HepG2 (cell line): Measurements from ENCODE around the gene ZAR1L. TPM values are rescaled to one million over a fixed set of nuclear protein-coding genes. Genes with fewer than 3 reads are reported as not detected.

Experiments
- CREM ChIP-seq, 2 experiments: sonication (generic) in 1 of 2; formaldehyde crosslinking in 1 of 2; IDR thresholded peaks; 2 replicates each; pipeline versions ENCODE4 v1.4.0 to v1.6.1; 2016 to 2020; ENCODE audit warnings: antibody characterized with exemption in 1 of 2, mild to moderate bottlenecking in 1 of 2, missing genetic modification reagents in 1 of 2
- ELF3 ChIP-seq: IDR thresholded peaks from 2 replicates; pipeline ENCODE4 v1.6.1; 2016; ENCODE audit warnings: missing genetic modification reagents, missing compliant biosample characterization
- FOXK1 ChIP-seq: sonication (generic); formaldehyde crosslinking; IDR thresholded peaks from 2 replicates; pipeline ENCODE4 v1.4.0; 2020; ENCODE audit warnings: low read depth, missing genetic modification reagents, borderline replicate concordance
- KDM3A ChIP-seq: IDR thresholded peaks from 2 replicates; pipeline ENCODE4 v1.6.1; 2018; ENCODE audit warnings: low read depth, missing compliant biosample characterization
- NFE2L1 ChIP-seq: sonication (generic); formaldehyde crosslinking; IDR thresholded peaks from 2 replicates; pipeline ENCODE4 v1.4.0; 2020; ENCODE audit warnings: missing genetic modification reagents, mild to moderate bottlenecking, borderline replicate concordance
- RARA ChIP-seq: IDR thresholded peaks from 2 replicates; pipeline ENCODE4 v1.6.1; 2016; ENCODE audit warnings: missing genetic modification reagents, missing compliant biosample characterization
- RCOR2 ChIP-seq: IDR thresholded peaks from 2 replicates; pipeline ENCODE4 v1.6.1; 2016; ENCODE audit warnings: missing biosample characterization, missing genetic modification reagents
- SOX13 ChIP-seq, 3 experiments: fragments of 450-650 bp in 1 of 3; sonication (generic) in 1 of 3; formaldehyde crosslinking in 1 of 3; IDR thresholded peaks in 2 of 3; conservative IDR thresholded peaks in 1 of 3; 2 replicates each; pipeline versions ENCODE4 v1.5.0 to v1.6.1; 2016 to 2020; ENCODE audit warnings: antibody characterized with exemption in 1 of 3, mild to moderate bottlenecking in 1 of 3, missing compliant biosample characterization in 1 of 3, missing genetic modification reagents in 1 of 3, moderate library complexity in 1 of 3
- SOX5 ChIP-seq: IDR thresholded peaks from 2 replicates; pipeline ENCODE4 v1.6.1; 2016; ENCODE audit warnings: borderline replicate concordance
- SOX6 ChIP-seq, 2 experiments: fragments of 450-650 bp in 1 of 2; sonication (generic) in 1 of 2; formaldehyde crosslinking in 1 of 2; IDR thresholded peaks; 2 replicates each; pipeline versions ENCODE4 v1.4.0 to v1.6.1; 2017 to 2020; ENCODE audit warnings: antibody characterized with exemption in 1 of 2, mild to moderate bottlenecking in 1 of 2, missing genetic modification reagents in 1 of 2
- TBL1XR1 ChIP-seq: fragments of 150-350 bp; IDR thresholded peaks from 2 replicates; pipeline ENCODE4 v1.6.1; 2014; ENCODE audit warnings: borderline replicate concordance, low read length; ENCODE audit not compliant: partially characterized antibody
- TBX2 ChIP-seq: sonication (generic); formaldehyde crosslinking; IDR thresholded peaks from 2 replicates; pipeline ENCODE4 v1.5.0; 2020; ENCODE audit warnings: missing genetic modification reagents, mild to moderate bottlenecking, borderline replicate concordance
- TBX3 ChIP-seq: fragments of 450-650 bp; IDR thresholded peaks from 2 replicates; pipeline ENCODE4 v1.6.1; 2017; ENCODE audit warnings: antibody characterized with exemption, mild to moderate bottlenecking, inconsistent platforms, borderline replicate concordance
- TCF7 ChIP-seq: sonication (generic); IDR thresholded peaks from 2 replicates; pipeline ENCODE4 v1.6.1; 2016; ENCODE audit warnings: antibody characterized with exemption, low read depth
- THYN1 ChIP-seq: sonication (generic); formaldehyde crosslinking; IDR thresholded peaks from 2 replicates; pipeline ENCODE4 v1.8.1; 2023; ENCODE audit warnings: low read depth, mild to moderate bottlenecking, moderate library complexity, missing genetic modification reagents, borderline replicate concordance
- ZNF616 ChIP-seq: sonication (generic); formaldehyde crosslinking; IDR thresholded peaks from 2 replicates; pipeline ENCODE4 v1.5.0; 2020; ENCODE audit warnings: low read depth, mild to moderate bottlenecking, missing genetic modification reagents
- polyA plus RNA-seq, 8 experiments: library from polyadenylated mRNA; depleted of rRNA in 3 of 8; stranded (reverse) in 7 of 8; unstranded in 1 of 8; fragments of >200 nt; fragmentation: Illumina TruSeq in 4 of 8; extraction: Trizol in 4 of 8; gene quantifications; 2 replicates each; pipeline versions ENCODE4 v1.2.1 to v1.2.3, GENCODE V29; 2011 to 2016; ENCODE audit warnings: low read depth in 4 of 8, missing spikeins in 1 of 8, mixed read lengths in 1 of 8; ENCODE audit not compliant: insufficient read depth in 1 of 8
- total RNA-seq, 5 experiments: library from RNA; depleted of rRNA; stranded (reverse); fragments of >200 nt; fragmentation: Illumina TruSeq; extraction: Trizol; gene quantifications; 2 replicates each; pipeline ENCODE4 v1.2.3, GENCODE V29; 2016; ENCODE audit warnings: low read depth in 1 of 5
- TF ChIP-seq, protein P1 (sequence below): sonication (generic); formaldehyde crosslinking; IDR thresholded peaks from 2 replicates; pipeline ENCODE4 v1.5.1; 2020; ENCODE audit warnings: mild to moderate bottlenecking, missing genetic modification reagents, borderline replicate concordance
- TF ChIP-seq, protein P2 (sequence below): sonication (generic); formaldehyde crosslinking; IDR thresholded peaks from 2 replicates; pipeline ENCODE4 v1.4.0; 2020; ENCODE audit warnings: mild to moderate bottlenecking, missing genetic modification reagents
- TF ChIP-seq, protein P3 (sequence below): IDR thresholded peaks from 2 replicates; pipeline ENCODE4 v1.4.0; 2020; ENCODE audit warnings: mild to moderate bottlenecking, missing genetic modification reagents

The ZAR1L gene
- total and polyA plus RNA-seq, 2 of the 13 experiments (the other 11 are each of a cell fraction or from before 2014, with no cell fraction given), result 0.09 TPM; not detected in 1

DNA sequence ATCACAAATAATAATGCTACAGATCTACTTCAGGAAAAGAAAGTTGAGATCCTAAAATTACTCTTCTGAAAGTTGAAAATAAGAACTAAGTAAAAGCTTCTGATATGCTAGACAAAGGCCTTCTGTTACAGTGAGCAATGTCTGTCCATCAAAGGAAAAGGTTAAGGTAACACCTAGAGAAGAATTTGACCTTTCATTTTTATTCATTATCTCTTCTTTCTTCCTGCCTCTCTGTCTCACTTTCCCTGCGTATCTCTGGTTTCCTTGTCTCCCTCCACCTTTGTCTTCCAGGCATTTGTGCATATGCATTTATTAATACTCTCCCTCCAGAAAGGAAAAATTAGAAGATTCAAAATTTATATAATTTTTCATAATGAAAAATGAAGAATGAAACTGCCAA lies 49.0 kb downstream of the ZAR1L start (continued):
- TF ChIP-seq, protein P1, sequence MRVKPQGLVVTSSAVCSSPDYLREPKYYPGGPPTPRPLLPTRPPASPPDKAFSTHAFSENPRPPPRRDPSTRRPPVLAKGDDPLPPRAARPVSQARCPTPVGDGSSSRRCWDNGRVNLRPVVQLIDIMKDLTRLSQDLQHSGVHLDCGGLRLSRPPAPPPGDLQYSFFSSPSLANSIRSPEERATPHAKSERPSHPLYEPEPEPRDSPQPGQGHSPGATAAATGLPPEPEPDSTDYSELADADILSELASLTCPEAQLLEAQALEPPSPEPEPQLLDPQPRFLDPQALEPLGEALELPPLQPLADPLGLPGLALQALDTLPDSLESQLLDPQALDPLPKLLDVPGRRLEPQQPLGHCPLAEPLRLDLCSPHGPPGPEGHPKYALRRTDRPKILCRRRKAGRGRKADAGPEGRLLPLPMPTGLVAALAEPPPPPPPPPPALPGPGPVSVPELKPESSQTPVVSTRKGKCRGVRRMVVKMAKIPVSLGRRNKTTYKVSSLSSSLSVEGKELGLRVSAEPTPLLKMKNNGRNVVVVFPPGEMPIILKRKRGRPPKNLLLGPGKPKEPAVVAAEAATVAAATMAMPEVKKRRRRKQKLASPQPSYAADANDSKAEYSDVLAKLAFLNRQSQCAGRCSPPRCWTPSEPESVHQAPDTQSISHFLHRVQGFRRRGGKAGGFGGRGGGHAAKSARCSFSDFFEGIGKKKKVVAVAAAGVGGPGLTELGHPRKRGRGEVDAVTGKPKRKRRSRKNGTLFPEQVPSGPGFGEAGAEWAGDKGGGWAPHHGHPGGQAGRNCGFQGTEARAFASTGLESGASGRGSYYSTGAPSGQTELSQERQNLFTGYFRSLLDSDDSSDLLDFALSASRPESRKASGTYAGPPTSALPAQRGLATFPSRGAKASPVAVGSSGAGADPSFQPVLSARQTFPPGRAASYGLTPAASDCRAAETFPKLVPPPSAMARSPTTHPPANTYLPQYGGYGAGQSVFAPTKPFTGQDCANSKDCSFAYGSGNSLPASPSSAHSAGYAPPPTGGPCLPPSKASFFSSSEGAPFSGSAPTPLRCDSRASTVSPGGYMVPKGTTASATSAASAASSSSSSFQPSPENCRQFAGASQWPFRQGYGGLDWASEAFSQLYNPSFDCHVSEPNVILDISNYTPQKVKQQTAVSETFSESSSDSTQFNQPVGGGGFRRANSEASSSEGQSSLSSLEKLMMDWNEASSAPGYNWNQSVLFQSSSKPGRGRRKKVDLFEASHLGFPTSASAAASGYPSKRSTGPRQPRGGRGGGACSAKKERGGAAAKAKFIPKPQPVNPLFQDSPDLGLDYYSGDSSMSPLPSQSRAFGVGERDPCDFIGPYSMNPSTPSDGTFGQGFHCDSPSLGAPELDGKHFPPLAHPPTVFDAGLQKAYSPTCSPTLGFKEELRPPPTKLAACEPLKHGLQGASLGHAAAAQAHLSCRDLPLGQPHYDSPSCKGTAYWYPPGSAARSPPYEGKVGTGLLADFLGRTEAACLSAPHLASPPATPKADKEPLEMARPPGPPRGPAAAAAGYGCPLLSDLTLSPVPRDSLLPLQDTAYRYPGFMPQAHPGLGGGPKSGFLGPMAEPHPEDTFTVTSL (CRISPR knock-in tag), result 0 out of 2 replicates have a peak, but pooled peaks have one; percentile 6
- no peak for TF ChIP-seq KDM3A (CRISPR knock-in tag)
- peak; percentile 42; the same call in 1 of the 2 replicates for TF ChIP-seq TBX3
- no peak for TF ChIP-seq NFE2L1
- TF ChIP-seq TBX2 (CRISPR knock-in tag), result peak; percentile 47; the same call in 1 of the 2 replicates
- 0 out of 2 replicates have a peak, but pooled peaks have one; percentile 19 for TF ChIP-seq TCF7
- TF ChIP-seq, protein P2, sequence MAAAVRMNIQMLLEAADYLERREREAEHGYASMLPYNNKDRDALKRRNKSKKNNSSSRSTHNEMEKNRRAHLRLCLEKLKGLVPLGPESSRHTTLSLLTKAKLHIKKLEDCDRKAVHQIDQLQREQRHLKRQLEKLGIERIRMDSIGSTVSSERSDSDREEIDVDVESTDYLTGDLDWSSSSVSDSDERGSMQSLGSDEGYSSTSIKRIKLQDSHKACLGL (CRISPR knock-in tag), result no peak
- TF ChIP-seq RARA (CRISPR knock-in tag), result 0 out of 2 replicates have a peak, but pooled peaks have one; percentile 13
- TF ChIP-seq ZNF616 (CRISPR knock-in tag), result no peak
- TF ChIP-seq THYN1 (CRISPR knock-in tag), result no peak
- TF ChIP-seq RCOR2, result 0 out of 2 replicates have a peak, but pooled peaks have one; percentile 0
- peak; percentile 26; the same call in 1 of the 2 replicates for TF ChIP-seq CREM (IDR thresholded peaks at IDR 0.05)
- no peak for TF ChIP-seq CREM (CRISPR knock-in tag; IDR thresholded peaks at IDR 0.05)
- TF ChIP-seq SOX13 (IDR thresholded peaks at IDR 0.05), result no peak
- peak in 1 of 2 experiments; percentile 88; a peak in 2 of 4 replicates for TF ChIP-seq SOX13 (CRISPR knock-in tag; conservative IDR thresholded peaks at IDR 0.05 in 1 of 2, IDR thresholded peaks at IDR 0.05 in 1 of 2)
- TF ChIP-seq ELF3, result peak; percentile 44
- TF ChIP-seq, protein P3, sequence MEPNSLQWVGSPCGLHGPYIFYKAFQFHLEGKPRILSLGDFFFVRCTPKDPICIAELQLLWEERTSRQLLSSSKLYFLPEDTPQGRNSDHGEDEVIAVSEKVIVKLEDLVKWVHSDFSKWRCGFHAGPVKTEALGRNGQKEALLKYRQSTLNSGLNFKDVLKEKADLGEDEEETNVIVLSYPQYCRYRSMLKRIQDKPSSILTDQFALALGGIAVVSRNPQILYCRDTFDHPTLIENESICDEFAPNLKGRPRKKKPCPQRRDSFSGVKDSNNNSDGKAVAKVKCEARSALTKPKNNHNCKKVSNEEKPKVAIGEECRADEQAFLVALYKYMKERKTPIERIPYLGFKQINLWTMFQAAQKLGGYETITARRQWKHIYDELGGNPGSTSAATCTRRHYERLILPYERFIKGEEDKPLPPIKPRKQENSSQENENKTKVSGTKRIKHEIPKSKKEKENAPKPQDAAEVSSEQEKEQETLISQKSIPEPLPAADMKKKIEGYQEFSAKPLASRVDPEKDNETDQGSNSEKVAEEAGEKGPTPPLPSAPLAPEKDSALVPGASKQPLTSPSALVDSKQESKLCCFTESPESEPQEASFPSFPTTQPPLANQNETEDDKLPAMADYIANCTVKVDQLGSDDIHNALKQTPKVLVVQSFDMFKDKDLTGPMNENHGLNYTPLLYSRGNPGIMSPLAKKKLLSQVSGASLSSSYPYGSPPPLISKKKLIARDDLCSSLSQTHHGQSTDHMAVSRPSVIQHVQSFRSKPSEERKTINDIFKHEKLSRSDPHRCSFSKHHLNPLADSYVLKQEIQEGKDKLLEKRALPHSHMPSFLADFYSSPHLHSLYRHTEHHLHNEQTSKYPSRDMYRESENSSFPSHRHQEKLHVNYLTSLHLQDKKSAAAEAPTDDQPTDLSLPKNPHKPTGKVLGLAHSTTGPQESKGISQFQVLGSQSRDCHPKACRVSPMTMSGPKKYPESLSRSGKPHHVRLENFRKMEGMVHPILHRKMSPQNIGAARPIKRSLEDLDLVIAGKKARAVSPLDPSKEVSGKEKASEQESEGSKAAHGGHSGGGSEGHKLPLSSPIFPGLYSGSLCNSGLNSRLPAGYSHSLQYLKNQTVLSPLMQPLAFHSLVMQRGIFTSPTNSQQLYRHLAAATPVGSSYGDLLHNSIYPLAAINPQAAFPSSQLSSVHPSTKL (CRISPR knock-in tag), result peak; percentile 45; the same call in 1 of the 2 replicates
- TF ChIP-seq SOX6 (IDR thresholded peaks at IDR 0.05), result no peak
- peak; percentile 43; the same call in 1 of the 2 replicates for TF ChIP-seq SOX6 (CRISPR knock-in tag; IDR thresholded peaks at IDR 0.05)
- TF ChIP-seq FOXK1 (CRISPR knock-in tag), result no peak
- TF ChIP-seq TBL1XR1, result no peak
- peak; percentile 82; the same call in 1 of the 2 replicates for TF ChIP-seq SOX5
